PFSK-1 (cell line): Measurements from ENCODE around the gene EME1.

Source experiments
- POLR2AphosphoS5 ChIP-seq: IDR thresholded peaks from 2 replicates; pipeline ENCODE4 v1.6.1; 2012; ENCODE audit warnings: low read depth, mild to moderate bottlenecking, control low read depth, low read length, moderate library complexity
- SIN3A ChIP-seq: IDR thresholded peaks from 2 replicates; pipeline ENCODE4 v1.6.1; 2012; ENCODE audit warnings: mild to moderate bottlenecking, low read length, moderate library complexity, borderline replicate concordance; ENCODE audit not compliant: insufficient read depth

DNA sequence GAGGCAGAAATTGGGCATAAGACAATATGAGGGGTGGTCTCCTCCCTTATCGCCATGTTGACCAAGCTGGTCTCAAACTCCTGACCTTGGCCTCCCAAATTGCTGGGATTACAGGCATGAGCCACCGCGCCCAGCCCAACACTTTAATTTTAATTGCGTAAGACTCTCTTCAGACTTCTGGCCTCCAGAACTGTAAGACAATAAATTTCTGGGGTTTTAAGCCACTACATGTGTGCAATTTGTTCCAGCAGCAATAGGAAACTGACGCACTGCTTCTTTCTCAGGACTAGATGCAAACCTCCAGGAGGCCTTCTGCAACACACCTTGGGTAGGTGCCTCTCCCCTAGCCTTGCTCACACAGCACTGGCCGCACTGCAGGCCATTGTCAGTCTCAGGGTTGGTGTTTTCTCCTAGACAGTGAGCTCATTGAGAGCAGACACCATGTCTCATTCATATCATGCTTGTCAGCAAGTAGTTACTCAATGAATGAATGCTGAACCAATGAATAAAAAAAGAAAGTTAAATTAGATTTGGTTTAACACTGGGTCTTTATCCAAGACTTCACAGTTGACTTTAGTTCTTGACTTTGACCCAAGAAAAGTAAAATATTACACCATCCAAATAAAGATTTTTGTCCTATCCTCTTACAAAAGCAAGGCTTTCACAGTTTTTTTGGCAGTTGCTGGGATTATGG, 47.5 kb downstream of the EME1 start:
- no peak for TF ChIP-seq SIN3A
- TF ChIP-seq POLR2AphosphoS5 = no peak
